Adrenal gland (tissue), 5 donors: ENCODE results near the gene UTP15.

Source experiments
- CTCF ChIP-seq, 6 experiments: fragments of 450-650 bp in 4 of 6; fragments of 200-600 bp in 2 of 6; sonication (generic) in 1 of 6; IDR thresholded peaks; 1 replicate in 5 of 6; 2 replicates in 1 of 6; pipeline versions ENCODE4 v1.5.1 to v1.8.0; 2016 to 2021; ENCODE audit warnings: antibody characterized with exemption in 6 of 6, mild to moderate bottlenecking in 2 of 6, moderate library complexity in 1 of 6
- POLR2A ChIP-seq, 2 donors: fragments of 450-650 bp; IDR thresholded peaks; one replicate each; pipeline ENCODE4 v1.6.1; 2017; ENCODE audit warnings: antibody characterized with exemption in 2 of 2, mild to moderate bottlenecking in 2 of 2, moderate library complexity in 1 of 2
- donor health status: DM: no; HTN: no; CAD: no.

GRCh38 chr5:73626814-73627313 is 61.3 kb downstream of the UTP15 start:
- TF ChIP-seq CTCF (IDR thresholded peaks at IDR 0.05): no peak
- TF ChIP-seq POLR2A (IDR thresholded peaks at IDR 0.05): no peak
